GM10266 (cell line): ENCODE data around the gene MIOX.

Experiments used
- DNase-seq: peaks from one replicate; pipeline ENCODE4 v3.0.0; 2012; ENCODE audit errors: extremely low spot score
- CTCF ChIP-seq: IDR thresholded peaks from 2 replicates; pipeline ENCODE4 v1.5.1; 2012; ENCODE audit warnings: mild to moderate bottlenecking, low read depth; ENCODE audit not compliant: control insufficient read depth, insufficient read depth; ENCODE audit errors: missing control alignments

Gene MIOX

GRCh38 chr22:50482107-50483074 lies 4.3 kb upstream of the MIOX start:
- DNase-seq, result no peak
- TF ChIP-seq CTCF, result no peak

- no peak for TF ChIP-seq CTCF
- DNase-seq, result no peak
Observed at GRCh38 chr22:50483106-50483505, 3.6 kb upstream of the MIOX start.

GRCh38 chr22:50483556-50483955 lies 3.1 kb upstream of the MIOX start:
- no peak for DNase-seq
- no peak for TF ChIP-seq CTCF

- TF ChIP-seq CTCF, result no peak
- DNase-seq, result no peak
Observed at GRCh38 chr22:50483977-50484853, 2.4 kb upstream of the MIOX start.

- TF ChIP-seq CTCF, result no peak
- DNase-seq, result no peak
Observed at GRCh38 chr22:50485221-50486131, 1.2 kb upstream of the MIOX start.

- TF ChIP-seq CTCF, result no peak
- no peak for DNase-seq
Observed at GRCh38 chr22:50487290-50488005, 789 bp downstream of the MIOX start.
